CD14-positive monocyte (primary cell): ENCODE results near the gene AP4M1. TPM values are rescaled to one million over a fixed set of nuclear protein-coding genes. Genes with fewer than 3 reads are reported as not detected.

Experiments used
- DNase-seq, 3 donors: peaks; one replicate each; pipeline ENCODE4 v3.0.0-alpha.2; 2011 to 2022
- H2AFZ ChIP-seq: 2 replicates; pipeline ENCODE4 v1.6.0; 2012; ENCODE audit warnings: mild to moderate bottlenecking, low read depth, low read length, inconsistent platforms; ENCODE audit not compliant: insufficient read depth, poor library complexity, severe bottlenecking
- H3K27ac ChIP-seq, 2 donors: 1 replicate in 1 of 2; 2 replicates in 1 of 2; pipeline ENCODE4 v1.5.1; 2012 to 2013; ENCODE audit warnings: low read length in 2 of 2, control low read depth in 1 of 2, inconsistent platforms in 1 of 2, low read depth in 1 of 2, mild to moderate bottlenecking in 1 of 2
- H3K27me3 ChIP-seq, 2 donors: one replicate each; pipeline versions ENCODE4 v1.6.0 to v1.6.1; 2011 to 2013; ENCODE audit warnings: low read length in 2 of 2; ENCODE audit not compliant: control insufficient read depth in 2 of 2, insufficient read depth in 2 of 2
- H3K36me3 ChIP-seq, 2 donors: replicated peaks in 1 of 2; 1 replicate in 1 of 2; 2 replicates in 1 of 2; pipeline versions ENCODE4 v1.5.1 to v1.6.1; 2012 to 2013; ENCODE audit warnings: low read length in 2 of 2, control low read depth in 1 of 2, inconsistent platforms in 1 of 2, mild to moderate bottlenecking in 1 of 2; ENCODE audit not compliant: insufficient read depth in 2 of 2, control insufficient read depth in 1 of 2
- H3K4me1 ChIP-seq, 2 donors: 1 replicate in 1 of 2; 2 replicates in 1 of 2; pipeline versions ENCODE4 v1.5.1 to v1.6.1; 2012 to 2013; ENCODE audit warnings: low read length in 2 of 2, control low read depth in 1 of 2, inconsistent platforms in 1 of 2, mild to moderate bottlenecking in 1 of 2, moderate library complexity in 1 of 2; ENCODE audit not compliant: insufficient read depth in 2 of 2, control insufficient read depth in 1 of 2
- H3K4me2 ChIP-seq: replicated peaks from 2 replicates; pipeline ENCODE3; 2012; ENCODE audit warnings: low read length, moderate library complexity, mild to moderate bottlenecking; ENCODE audit not compliant: poor library complexity, severe bottlenecking; ENCODE audit errors: extremely low read depth
- H3K4me3 ChIP-seq, 3 experiments: fragments of 200-600 bp in 1 of 3; sonication (generic) in 1 of 3; replicated peaks in 1 of 3; 1 replicate in 2 of 3; 2 replicates in 1 of 3; pipeline ENCODE4 v1.5.1; 2011 to 2013; ENCODE audit warnings: low read length in 3 of 3, mild to moderate bottlenecking in 3 of 3, control low read depth in 2 of 3, low read depth in 2 of 3, inconsistent platforms in 1 of 3, moderate library complexity in 1 of 3
- H3K79me2 ChIP-seq: 2 replicates; pipeline ENCODE4 v1.6.0; 2012; ENCODE audit warnings: mild to moderate bottlenecking, control low read depth, inconsistent platforms, low read length, moderate library complexity; ENCODE audit not compliant: insufficient read depth
- H3K9ac ChIP-seq: 2 replicates; pipeline ENCODE4 v1.6.0; 2017; ENCODE audit warnings: low read length, mild to moderate bottlenecking; ENCODE audit not compliant: insufficient read depth, poor library complexity, severe bottlenecking
- H3K9me3 ChIP-seq, 2 donors: replicated peaks in 1 of 2; 1 replicate in 1 of 2; 2 replicates in 1 of 2; pipeline versions ENCODE4 v1.5.1 to v1.6.1; 2012 to 2013; ENCODE audit warnings: low read length in 2 of 2, control low read depth in 1 of 2; ENCODE audit not compliant: control insufficient read depth in 1 of 2, insufficient read depth in 1 of 2
- H4K20me1 ChIP-seq: 2 replicates; pipeline ENCODE4 v1.6.0; 2012; ENCODE audit warnings: mild to moderate bottlenecking, low read length, control low read depth, moderate library complexity; ENCODE audit not compliant: insufficient read depth
- H3K27ac Mint-ChIP-seq, 7 donors: one replicate each; pipeline ENCODE4 v1.8.0; 2020; ENCODE audit warnings: mild to moderate bottlenecking in 7 of 7, mixed read lengths in 7 of 7, moderate library complexity in 6 of 7, inconsistent platforms in 2 of 7
- H3K27me3 Mint-ChIP-seq, 3 donors: one replicate each; pipeline ENCODE4 v1.8.0; 2021 to 2022; ENCODE audit warnings: low read depth in 3 of 3, mild to moderate bottlenecking in 3 of 3, mixed read lengths in 3 of 3, moderate library complexity in 3 of 3, inconsistent platforms in 1 of 3
- H3K36me3 Mint-ChIP-seq, 2 donors: one replicate each; pipeline ENCODE4 v1.8.0; 2020; ENCODE audit warnings: mixed read lengths in 2 of 2, inconsistent platforms in 1 of 2, mild to moderate bottlenecking in 1 of 2
- H3K4me1 Mint-ChIP-seq: one replicate; pipeline ENCODE4 v1.8.0; 2020; ENCODE audit warnings: mild to moderate bottlenecking, mixed read lengths
- H3K4me3 Mint-ChIP-seq, 2 donors: one replicate each; pipeline ENCODE4 v1.8.0; 2020; ENCODE audit warnings: mild to moderate bottlenecking in 2 of 2, mixed read lengths in 2 of 2, moderate library complexity in 1 of 2
- H3K9me3 Mint-ChIP-seq, 7 donors: one replicate each; pipeline ENCODE4 v1.8.0; 2020 to 2022; ENCODE audit warnings: mixed read lengths in 7 of 7, mild to moderate bottlenecking in 6 of 7, moderate library complexity in 6 of 7, inconsistent platforms in 2 of 7
- CTCF ChIP-seq: fragments of 200-600 bp; IDR thresholded peaks from one replicate; pipeline ENCODE4 v1.8.0; 2022; ENCODE audit warnings: antibody characterized with exemption, mild to moderate bottlenecking
- WGBS: methylation state at CpG from one replicate; pipeline ENCODE4 v1.1.5; 2013; ENCODE audit warnings: missing lambda C conversion rate; ENCODE audit not compliant: insufficient coverage; 5-methylcytosine and 5-hydroxymethylcytosine counted together
- intact Hi-C, 2 donors: fragments of 100-400 bp; cut with micrococcal nuclease; formaldehyde crosslinking; loops; one replicate each; pipeline versions ENCODE4 v1.15.0 to v1.15.1; 2023
- polyA plus RNA-seq, 3 donors: library from polyadenylated mRNA; depleted of rRNA in 1 of 3; unstranded in 2 of 3; stranded (reverse) in 1 of 3; fragments of 300-500 nt in 2 of 3; fragments of >200 nt in 1 of 3; fragmentation: Illumina TruSeq in 2 of 3; gene quantifications; 1 replicate in 2 of 3; 2 replicates in 1 of 3; pipeline ENCODE4 v1.2.3, GENCODE V29; 2012 to 2021

Gene AP4M1
- polyA plus RNA-seq, 3 donors, result 10.5 to 13.1 (median 12.6) TPM

- H3K4me1 Mint-ChIP-seq, result peaks cover 3% of the 10 kb centered on the region
- H2AFZ ChIP-seq, result no peak overlapping the region
- 97% methylated on average over 3 of the region's 7 CpGs for WGBS
- intact Hi-C loops, result no loop called here
- H3K27me3 Mint-ChIP-seq, result peaks cover 0 to 6% (median 0%) of the 10 kb centered on the region in 3 donors
- peaks cover 29% of the 10 kb centered on the region for H3K79me2 ChIP-seq
- H3K4me2 ChIP-seq, result no peak overlapping the region
- H4K20me1 ChIP-seq, result peaks cover 17% of the 10 kb centered on the region
- no peak overlapping the region for H3K27ac ChIP-seq
- no peak overlapping the region for H3K4me3 ChIP-seq
- peaks cover 31 to 45% (median 36%) of the 10 kb centered on the region in 7 donors for H3K9me3 Mint-ChIP-seq
- peaks cover 37 to 40% of the 10 kb centered on the region in 2 donors for H3K9me3 ChIP-seq
- no peak overlapping the region for H3K9ac ChIP-seq
- peaks cover 77 to 97% of the 10 kb centered on the region in 2 donors for H3K36me3 ChIP-seq
- H3K4me1 ChIP-seq, result peaks cover 0 to under 1% of the 10 kb centered on the region in 2 donors
- H3K27me3 ChIP-seq, result no peaks in the 10 kb centered on the region
- peak overlapping the region in 1 of 7 donors; percentile 18 for H3K27ac Mint-ChIP-seq
- no peak for DNase-seq
- H3K36me3 Mint-ChIP-seq, result peaks cover 80 to 95% of the 10 kb centered on the region in 2 donors
- H3K4me3 Mint-ChIP-seq, result no peak overlapping the region
- no peak for TF ChIP-seq CTCF
Observed at GRCh38 chr7:100074841-100075240, 26.6 kb upstream of the AP4M1 start.

- WGBS, result 93% methylated on average over 3 of the region's 6 CpGs
- Histone ChIP-seq H3K36me3 (peaks cover 73 to 91% of the 10 kb centered on the region in 2 donors), H3K27ac (no peak overlapping the region), H4K20me1 (peaks cover 21% of the 10 kb centered on the region), H3K79me2 (peaks cover 35% of the 10 kb centered on the region), H2AFZ (no peak overlapping the region), H3K9ac (no peak overlapping the region), H3K27me3 (no peaks in the 10 kb centered on the region), H3K4me1 (peaks cover 3 to 6% of the 10 kb centered on the region in 2 donors), H3K4me2 (no peak overlapping the region), H3K4me3 (no peak overlapping the region), H3K9me3 (peaks cover 32 to 35% of the 10 kb centered on the region in 2 donors)
- peaks cover 0 to 6% (median 0%) of the 10 kb centered on the region in 3 donors for H3K27me3 Mint-ChIP-seq
- DNase-seq, result no peak
- peaks cover 74 to 89% of the 10 kb centered on the region in 2 donors for H3K36me3 Mint-ChIP-seq
- H3K4me3 Mint-ChIP-seq, result no peak overlapping the region
- peak overlapping the region in 3 of 7 donors; percentile 18 to 86 (median 44) for H3K27ac Mint-ChIP-seq
- H3K4me1 Mint-ChIP-seq, result peaks cover 8% of the 10 kb centered on the region
- intact Hi-C loops, result no loop called here
- H3K9me3 Mint-ChIP-seq, result peaks cover 26 to 42% (median 35%) of the 10 kb centered on the region in 7 donors
- TF ChIP-seq CTCF, result no peak
Observed at GRCh38 chr7:100075418-100075817, 26.0 kb upstream of the AP4M1 start.
